AG04449 (cell line): ENCODE results near the gene SYK.

Experiments used
- CTCF ChIA-PET: fragments of 350-600 bp; formaldehyde crosslinking; extraction: SDS; loops from one replicate; lab custom pipeline; 2021; ENCODE audit warnings: antibody characterized with exemption; lab: Yijun Ruan, JAX
- POLR2A ChIA-PET: fragments of 400-600, 350-600 bp; formaldehyde crosslinking; extraction: SDS; loops from one replicate; lab custom pipeline; 2020; ENCODE audit warnings: antibody characterized with exemption, inconsistent platforms; lab: Yijun Ruan, JAX
- DNase-seq: peaks from one replicate; pipeline ENCODE4 v3.0.0-alpha.2; 2010; ENCODE audit warnings: low read depth, low spot score
- H3K4me3 ChIP-seq: 2 replicates; pipeline ENCODE4 v1.5.1; 2011; ENCODE audit warnings: low read depth, mild to moderate bottlenecking, control low read depth, low read length
- TF ChIP-seq, protein P1 (sequence below): IDR thresholded peaks from one replicate; pipeline ENCODE4 v1.5.1; 2011; ENCODE audit warnings: mild to moderate bottlenecking, moderate library complexity, low read length, control low read depth, inconsistent platforms; ENCODE audit not compliant: insufficient read depth; ENCODE audit errors: missing control alignments

The SYK gene

GRCh38 chr9:90941661-90942060 lies 140.0 kb downstream of the SYK start:
- CTCF ChIA-PET = interaction anchor here (1.5 kb wide), 1 partner anchor 27 kb away, joined by 4 read pairs; no protein-coding TSS in a partner anchor

GRCh38 chr9:90942555-90942954 lies 140.9 kb downstream of the SYK start:
- DNase-seq = no peak
- CTCF ChIA-PET = interaction anchor here (0.9 to 1.5 kb wide), 2 partner anchors 28 to 147 kb away, joined by 3 to 4 read pairs; no protein-coding TSS in a partner anchor
- no peak overlapping the region for H3K4me3 ChIP-seq
- TF ChIP-seq, protein P1, sequence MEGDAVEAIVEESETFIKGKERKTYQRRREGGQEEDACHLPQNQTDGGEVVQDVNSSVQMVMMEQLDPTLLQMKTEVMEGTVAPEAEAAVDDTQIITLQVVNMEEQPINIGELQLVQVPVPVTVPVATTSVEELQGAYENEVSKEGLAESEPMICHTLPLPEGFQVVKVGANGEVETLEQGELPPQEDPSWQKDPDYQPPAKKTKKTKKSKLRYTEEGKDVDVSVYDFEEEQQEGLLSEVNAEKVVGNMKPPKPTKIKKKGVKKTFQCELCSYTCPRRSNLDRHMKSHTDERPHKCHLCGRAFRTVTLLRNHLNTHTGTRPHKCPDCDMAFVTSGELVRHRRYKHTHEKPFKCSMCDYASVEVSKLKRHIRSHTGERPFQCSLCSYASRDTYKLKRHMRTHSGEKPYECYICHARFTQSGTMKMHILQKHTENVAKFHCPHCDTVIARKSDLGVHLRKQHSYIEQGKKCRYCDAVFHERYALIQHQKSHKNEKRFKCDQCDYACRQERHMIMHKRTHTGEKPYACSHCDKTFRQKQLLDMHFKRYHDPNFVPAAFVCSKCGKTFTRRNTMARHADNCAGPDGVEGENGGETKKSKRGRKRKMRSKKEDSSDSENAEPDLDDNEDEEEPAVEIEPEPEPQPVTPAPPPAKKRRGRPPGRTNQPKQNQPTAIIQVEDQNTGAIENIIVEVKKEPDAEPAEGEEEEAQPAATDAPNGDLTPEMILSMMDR = no peak
- POLR2A ChIA-PET = no interaction called here

More at GRCh38 chr9:90941661-90942060, 140.0 kb downstream of the SYK start:
- no peak for DNase-seq
- POLR2A ChIA-PET = no interaction called here
- H3K4me3 ChIP-seq = no peak overlapping the region
- TF ChIP-seq, protein P1 = no peak

- no peak overlapping the region for H3K4me3 ChIP-seq
- CTCF ChIA-PET = no interaction called here
- no peak for DNase-seq
- POLR2A ChIA-PET = no interaction called here
- TF ChIP-seq, protein P1 = no peak
Measured at GRCh38 chr9:90943341-90943740, 141.7 kb downstream of the SYK start.

- DNase-seq = no peak
- ChIA-PET CTCF (no interaction called here), POLR2A (no interaction called here)
- TF ChIP-seq, protein P1 = no peak
- no peak overlapping the region for H3K4me3 ChIP-seq
Measured at GRCh38 chr9:90945336-90945735, 143.7 kb downstream of the SYK start.

DNA sequence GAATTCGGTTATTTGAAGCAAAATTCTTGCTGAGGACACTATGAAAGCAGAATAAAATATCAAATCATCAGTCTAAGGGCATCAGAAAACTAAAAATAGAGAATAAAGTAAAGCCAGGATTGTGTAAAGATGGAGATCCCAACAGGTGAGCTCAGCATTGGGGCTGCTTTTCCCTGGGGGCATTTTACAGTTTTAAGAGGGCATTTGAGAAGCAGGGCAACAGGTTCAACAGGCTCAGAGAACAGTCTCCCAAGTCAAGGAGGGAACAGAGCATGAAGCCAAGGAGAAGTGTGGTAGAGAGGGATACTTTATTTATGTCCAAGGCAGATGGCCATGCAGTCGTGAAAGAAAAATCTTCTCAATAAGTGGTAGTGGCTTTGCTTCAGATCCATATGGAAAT lies 145.4 kb downstream of the SYK start:
- no peak for DNase-seq
- CTCF ChIA-PET = no interaction called here
- TF ChIP-seq, protein P1 = no peak
- H3K4me3 ChIP-seq = no peak overlapping the region
- POLR2A ChIA-PET = no interaction called here
